HG03378 (cell line): Measurements from ENCODE around the gene RAB6A.
"Not testable (repeated sequence)": the region's sequence is repeated elsewhere in the genome, so short reads cannot be mapped to it uniquely, and the experiment has no call there.

Experiments used
- ATAC-seq: cut with Tn5 transposase; IDR thresholded peaks from one replicate; pipeline ENCODE4 v1.9.1; 2021; ENCODE audit warnings: mild to moderate bottlenecking, moderate library complexity; ENCODE audit not compliant: unreplicated experiment

The RAB6A gene

DNA sequence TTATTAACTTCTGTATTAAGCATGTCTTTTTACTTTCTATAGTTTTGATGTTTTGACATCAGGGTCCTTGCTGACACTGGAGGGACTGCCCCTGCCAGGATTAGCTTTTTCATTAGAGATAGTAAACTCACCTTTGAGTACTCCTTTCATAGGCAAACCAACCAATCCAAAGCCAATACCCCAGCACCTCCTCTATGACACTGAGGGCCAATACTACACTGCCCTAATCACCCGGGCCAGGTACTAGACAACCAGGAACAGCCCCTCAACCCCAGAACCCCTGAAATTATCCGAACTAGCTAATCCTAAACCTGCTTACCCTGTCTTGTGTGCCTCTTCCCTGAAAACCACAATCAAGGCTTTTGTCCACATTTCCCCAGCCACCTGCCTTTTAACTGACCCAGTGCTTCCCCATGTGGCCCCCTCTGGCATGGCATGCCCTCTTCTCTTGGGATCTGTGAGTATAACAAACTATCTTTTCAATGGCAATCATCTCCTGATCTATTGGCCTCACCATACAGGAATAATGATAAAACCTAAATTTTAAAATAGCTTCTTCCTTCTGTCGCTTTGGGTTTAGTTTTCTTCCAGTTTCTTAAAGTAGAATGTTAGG, 31.2 kb downstream of the RAB6A start:
- no peak for ATAC-seq

DNA sequence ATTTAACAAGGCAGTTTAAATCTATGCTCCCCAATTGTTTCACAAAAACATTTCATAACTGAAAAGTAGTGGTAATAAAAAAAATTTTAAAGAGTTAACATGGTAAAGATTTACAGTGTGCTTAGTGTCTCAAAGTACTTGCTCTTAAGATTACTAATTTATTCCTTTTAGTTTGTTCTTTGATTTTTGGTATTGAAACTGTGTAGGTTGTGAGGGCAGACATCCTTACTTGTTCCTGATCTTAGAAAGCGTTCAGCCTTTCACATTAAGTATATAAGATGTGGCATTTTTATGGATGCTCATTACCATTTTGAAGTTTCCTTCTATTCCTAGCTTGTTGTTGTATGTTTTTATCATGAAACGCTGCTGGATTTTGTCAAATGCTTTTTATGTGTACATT, 32.9 kb downstream of the RAB6A start:
- ATAC-seq, result no peak

DNA sequence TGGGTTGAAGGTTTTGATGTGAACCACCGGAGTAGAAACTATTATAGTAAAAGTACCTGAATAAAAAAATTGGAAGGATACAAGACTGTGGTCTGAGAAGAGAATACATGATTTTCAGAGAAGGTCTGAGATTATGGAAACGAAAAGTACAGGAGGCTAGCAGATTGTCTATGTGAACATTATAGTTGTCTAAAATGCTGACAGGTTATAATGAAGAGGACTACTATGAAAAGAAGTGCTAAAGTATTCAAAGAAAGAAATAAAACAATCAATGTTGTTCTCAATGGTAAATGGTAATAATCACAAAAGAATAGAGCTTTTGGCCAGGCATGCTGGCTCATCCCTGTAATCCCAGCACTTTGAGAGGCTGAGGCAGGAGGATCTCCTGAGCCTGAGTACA, 34.0 kb downstream of the RAB6A start:
- ATAC-seq, result no peak

DNA sequence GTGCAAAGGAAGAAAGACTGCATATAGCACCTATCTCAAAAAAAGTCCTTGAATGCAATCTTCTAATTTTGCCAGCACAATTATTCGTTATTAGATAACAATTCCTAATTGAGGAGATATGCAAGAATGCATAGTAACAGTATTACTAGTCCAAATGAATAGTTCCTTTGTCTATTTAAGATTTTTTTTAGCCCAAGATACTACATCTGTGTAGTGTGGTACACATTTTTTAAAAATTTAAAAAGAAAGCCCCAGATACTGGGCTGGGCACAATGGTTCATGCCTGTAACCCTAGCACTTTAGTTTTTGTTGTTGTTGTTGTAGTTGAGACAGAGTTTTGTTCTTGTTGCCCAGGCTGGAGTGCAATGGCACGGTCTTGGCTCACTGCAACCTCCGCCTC, 43.7 kb downstream of the RAB6A start:
- ATAC-seq, result no peak

DNA sequence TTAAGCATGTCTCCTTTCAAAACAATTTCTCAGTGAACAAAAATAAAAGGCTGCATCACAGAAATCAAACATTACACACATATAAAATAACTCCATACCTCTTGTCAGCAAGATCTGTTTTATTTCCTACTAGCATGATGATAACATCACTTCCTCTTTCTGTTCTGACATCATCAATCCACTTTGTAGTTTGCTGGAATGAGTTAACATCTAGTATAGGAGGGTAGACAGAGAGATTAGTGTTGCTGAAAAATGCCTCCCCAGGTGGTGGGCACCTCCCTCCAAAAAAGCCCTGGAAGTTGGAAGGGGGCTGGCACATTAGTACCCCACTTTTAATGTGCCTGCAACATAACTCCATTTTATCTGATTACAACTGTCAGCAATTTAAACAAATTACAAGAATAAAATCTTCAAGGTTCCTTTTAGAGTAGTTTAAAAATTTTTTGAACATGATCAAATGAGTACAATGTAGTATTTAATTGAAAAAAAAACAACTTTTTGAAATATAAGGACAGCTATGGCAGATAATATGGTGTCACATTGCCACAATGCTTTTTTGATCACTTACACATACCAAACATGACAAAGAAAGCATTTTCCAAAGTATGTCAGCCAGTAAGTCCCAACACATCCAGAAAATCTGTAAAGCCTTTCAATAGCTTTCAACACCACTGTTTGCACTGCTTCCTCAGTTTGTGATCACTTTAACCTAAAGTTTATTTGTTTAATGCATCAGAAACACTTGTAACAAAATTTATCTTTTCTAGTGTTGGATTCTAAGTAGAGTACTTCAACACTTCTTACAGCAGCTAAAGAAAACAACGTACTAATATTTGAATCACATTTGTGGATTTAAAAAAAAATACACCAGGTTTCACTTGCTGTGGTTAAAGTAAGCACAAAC, 44.5 kb downstream of the RAB6A start:
- no peak for ATAC-seq

DNA sequence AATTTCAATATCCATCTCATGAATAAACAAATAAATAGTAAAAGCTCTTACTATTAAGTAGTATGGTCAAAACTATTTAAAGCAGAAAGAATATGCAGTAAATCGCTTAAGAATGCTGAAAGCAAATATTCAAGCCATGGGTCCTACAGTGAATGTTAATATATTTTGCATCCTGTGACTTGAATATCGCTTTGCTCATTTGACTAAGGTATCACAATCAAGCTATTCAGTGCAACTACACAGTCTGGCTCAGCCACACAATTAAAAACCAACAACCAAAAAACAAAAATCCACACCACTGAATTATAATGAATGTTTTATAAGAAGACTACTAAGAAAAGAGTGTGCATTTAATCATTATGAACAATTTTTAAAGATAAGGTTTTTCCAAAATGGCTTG, 45.3 kb downstream of the RAB6A start:
- no peak for ATAC-seq

DNA sequence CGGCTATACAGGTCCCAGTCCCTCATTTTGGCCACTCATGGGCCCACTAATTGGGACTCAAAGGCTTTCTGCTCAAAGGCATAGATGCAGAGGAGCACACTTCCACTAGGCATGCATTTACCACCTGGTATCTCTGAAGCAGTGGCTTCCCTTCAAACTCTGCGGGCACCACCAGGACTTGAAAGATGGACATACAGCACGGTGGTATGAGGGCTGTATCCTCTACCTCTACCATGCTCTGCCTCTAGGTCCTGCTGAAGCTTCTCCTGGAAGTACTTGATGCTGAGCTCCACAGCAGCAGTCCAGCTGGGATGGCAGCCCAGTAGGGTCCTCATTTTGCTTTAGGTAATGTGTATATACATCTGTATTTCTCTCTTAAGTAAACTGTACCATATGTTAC, 49.9 kb downstream of the RAB6A start:
- no peak for ATAC-seq

DNA sequence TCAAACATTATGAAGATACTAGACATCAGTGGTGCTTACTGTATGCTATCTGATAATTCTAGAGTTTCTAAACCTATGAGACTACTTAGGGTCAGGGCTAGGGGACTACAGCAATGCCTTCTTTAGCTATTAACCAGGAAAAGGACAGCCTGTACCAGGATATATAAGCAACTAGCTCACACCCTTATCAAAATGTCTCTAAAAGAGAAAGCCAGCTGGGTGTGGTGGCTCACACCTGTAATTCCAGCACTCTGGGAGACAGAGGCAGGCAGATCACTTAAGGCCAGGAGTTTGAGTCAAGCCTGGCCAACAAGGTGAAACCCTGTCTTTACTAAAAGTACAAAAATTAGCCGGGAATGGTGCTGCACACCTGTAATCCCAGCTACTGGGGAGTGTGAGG, 55.8 kb downstream of the RAB6A start:
- ATAC-seq, result no peak

DNA sequence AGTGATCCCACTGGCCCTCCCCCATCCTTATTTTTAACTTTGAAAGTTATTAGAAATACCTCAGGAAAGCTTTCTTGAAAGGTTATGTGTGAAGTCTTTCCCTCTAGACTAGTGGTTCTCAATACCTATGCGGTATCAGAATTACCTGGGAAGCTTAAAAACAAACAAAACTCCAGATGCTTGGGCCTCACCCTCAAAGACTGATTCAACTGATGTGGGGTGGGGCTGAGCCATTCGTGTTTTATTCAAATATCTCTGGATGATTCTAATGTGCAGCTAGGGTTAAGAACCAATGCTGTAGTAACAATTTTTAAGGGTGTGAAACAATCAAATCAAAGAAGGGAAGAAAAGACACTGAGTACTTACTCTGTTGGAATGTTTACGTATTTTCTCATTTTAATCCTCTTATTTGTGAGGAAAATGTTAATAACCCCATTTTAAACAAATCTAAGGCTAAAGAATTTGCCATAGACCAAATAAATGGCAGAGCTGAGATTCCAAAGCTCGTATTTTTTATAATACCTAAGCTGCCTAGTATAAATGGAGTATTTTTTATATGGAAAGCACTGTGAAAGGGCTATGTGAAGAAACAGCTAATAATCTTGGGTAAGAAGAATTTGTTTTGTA, 66.9 kb downstream of the RAB6A start:
- no peak for ATAC-seq

DNA sequence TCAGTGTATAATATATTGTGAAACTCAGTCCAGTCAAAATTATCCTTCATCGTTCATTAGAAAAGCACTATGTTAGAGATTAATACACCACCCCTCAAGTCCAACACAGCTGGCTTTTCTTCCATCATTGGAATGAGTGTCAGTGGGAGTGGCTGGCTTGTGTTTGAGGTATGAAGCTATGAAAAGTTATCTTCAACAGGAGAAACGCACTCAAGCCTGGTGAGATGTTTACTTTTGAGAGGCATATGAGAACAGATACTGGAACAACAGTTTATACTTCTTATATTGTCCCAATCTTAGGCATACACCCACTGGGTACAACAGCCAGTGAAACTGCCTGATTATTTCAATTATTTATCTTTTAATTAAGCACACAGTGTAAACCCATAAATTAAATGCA, 80.2 kb downstream of the RAB6A start:
- ATAC-seq, result no peak

DNA sequence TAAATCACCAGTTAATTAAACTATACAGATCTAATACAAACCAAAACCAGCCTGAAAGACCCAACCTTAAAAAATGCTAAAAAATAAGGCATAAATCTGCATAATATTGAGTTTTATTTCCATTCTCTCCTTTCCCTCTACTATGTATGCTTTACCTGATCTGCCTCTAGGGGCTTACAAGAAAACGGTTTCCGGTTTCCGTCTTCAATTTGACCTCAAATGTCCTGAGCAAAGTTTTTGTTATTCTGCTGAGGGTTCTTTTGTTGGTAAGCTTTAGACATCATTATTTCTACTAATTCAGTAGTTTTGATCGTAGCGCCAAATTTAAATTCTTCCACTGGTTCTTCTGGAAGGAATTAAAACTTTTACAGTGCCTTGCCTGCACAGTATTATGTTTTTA, 84.3 kb downstream of the RAB6A start:
- not testable (repeated sequence) for ATAC-seq

DNA sequence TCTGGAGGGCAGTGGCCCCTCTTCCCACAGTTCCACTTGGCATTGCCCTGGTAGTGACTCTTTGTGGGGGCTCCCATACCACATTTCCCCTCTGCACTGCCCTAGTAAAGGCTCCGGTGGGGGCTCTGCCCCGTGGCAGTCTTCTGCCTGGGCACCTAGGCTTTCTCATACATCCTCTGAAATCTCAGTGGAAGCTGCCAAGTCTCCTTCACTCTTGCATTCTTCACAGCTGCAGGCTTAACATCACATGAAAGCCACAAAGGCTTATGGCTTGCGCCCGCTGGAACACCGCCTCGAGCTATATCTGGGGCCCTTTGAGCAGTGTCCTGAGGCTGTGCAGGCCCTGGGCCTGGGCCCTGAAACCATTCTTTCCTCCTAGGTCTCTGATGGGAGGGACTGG, 89.2 kb downstream of the RAB6A start:
- ATAC-seq, result no peak

DNA sequence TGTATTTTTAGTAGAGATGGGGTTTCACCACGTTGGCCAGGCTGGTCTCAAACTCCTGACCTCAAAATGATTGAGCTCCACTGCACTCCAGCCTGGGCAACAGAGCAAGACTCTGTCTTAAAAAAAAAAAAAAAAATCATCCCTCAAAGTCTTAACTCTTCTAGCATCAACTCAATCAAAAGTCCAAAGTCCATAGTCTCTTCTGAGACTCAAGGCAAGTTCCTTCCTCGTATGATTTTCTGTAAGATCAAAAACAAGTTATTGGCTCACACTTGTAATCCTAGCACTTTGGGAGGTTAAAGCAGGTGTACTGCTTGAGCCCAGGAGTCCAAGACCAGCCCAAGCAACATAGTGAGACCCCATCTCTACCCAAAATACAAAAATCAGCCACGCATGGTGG, 90.1 kb downstream of the RAB6A start:
- ATAC-seq, result no peak

DNA sequence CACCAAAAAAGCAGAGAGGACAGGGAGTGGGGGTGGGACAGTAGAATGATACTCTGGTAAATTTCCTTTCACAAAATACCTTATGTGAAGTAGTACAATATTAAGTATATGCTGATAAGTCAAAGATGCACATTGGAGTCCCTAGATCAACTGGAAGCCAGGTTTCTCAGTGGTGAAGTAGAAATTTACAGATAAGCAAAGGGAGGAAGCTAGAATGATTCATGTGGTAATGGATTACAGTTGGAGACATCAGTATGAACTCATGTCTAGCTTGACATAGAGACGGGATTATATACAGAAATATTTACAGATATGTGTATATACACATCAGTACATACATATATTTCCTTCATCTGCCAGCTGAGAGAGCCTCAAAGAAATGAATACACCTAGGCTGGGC, 93.0 kb downstream of the RAB6A start:
- ATAC-seq, result no peak

DNA sequence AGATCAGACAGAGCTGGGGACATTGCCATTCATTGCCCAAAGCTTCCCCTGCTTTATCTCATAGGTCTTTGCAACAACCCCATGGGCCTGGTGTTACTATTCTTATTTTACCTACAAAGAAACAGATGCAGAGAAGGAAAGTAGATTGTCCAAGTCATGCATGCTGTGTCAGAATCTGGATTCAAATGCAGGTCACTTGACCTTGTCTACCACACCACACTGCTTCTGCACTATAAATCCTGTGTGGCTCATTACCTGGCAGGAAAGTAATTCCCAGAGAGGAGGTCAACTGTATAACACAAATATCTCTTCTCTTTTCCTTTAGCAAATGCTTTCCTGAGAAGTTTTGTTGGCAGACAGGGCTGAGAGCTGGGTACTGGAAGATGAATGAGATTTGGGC, 96.0 kb downstream of the RAB6A start:
- no peak for ATAC-seq

DNA sequence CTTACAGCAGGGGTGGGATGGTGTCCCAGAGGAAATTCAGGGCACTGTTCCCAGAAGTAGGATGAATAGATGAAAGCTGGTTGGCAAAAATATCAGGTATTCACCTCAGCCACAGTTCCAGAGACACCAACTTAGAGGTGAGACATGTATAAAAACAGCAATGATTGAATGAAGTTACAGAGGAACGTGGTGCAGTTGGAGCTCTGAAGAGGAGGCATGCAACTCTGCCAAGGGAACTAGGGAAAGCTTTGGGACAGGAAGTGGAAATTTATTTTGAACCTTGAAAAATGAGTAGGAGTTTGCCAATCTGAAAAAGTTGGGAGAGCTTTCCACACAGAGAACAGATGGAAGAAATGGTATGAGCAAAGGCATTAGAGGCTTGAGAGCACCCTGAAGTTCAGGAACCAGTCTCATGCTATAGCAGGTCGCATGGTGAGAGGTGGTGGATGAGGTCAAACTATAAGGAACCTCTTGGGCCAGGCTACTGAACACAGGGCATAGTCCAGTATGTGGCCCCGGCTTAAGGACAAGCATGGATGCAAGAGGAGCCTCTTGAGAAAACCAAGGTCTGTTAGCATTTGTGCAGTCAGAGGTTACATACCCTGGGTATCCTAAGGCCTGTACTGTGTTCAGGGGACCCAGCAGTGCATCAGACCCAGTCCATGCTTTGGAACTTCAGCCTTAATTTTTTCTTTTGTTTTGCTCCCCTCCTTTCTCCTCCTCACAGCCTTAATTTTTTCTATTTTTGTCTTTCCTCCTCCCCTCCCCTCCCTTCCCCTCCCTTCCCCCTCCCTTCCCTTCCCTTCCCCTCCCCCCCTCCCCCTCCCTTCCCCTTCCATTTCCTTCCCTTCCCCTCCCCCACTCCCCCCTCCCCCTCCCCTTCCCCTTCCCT, 97.0 kb downstream of the RAB6A start:
- ATAC-seq, result no peak

DNA sequence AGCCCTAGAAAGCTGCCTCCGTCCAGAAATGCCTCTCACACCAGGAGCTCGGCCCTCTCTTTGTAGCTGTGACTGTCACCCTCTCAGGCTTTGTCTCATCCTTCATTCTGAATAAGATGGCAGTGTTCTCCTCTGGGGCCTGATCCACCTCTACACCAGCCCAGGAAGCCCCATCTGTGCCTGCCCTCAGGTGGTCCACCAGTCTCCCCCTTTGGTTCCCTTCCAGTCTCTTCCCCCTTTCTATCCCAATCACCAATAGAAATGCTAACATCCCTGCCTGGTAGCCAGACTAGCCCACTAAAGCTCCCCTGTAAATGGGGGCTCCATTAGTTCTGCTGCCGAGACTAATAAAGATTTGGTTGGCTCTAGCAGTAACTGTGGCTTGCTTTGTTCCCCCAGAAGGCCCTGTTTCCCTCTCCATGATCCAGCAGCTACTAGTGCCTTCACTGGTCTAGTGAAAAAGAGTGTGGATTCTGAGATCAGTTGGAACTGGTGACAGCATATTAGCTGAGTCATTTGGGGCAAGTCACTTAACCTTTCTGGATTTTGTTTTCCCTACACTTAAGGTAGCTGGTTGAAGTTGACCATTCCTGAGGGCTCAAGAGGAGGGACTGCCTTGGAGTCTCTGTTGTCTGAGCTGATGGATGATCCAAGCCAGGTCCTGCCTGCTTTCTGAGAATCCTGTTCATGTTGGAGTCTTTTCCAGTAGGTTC, 98.3 kb downstream of the RAB6A start:
- ATAC-seq, result no peak

DNA sequence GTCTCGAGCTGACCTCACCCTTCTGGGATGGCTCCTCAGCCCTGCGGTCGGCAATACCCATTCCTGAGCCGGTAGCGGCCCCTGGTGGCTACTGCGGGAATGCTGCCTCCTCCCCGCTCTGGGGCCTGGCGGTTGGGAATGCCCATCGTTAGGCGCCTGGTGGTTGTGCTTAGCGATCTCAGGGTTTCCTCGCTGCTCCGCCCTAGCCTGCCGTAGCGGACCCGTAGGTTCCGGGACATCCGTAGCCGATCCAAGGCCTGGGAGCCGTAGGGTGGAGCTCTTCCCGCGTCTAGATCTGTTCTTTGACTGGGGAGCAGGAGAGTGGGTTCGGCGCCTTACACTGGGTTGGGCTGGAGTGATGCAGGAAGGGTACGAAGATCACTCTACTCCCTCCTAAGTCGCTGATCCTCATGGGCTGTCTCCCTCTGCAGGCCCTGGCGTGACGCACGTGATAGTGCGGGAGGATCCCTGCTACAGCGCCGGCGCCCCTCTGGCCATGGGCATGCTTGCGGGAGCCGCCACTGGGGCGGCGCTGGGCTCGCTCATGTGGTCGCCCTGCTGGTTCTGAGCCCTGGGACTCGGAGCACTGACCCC, 99.7 kb downstream of the RAB6A start:
- ATAC-seq, result peak; percentile 61

DNA sequence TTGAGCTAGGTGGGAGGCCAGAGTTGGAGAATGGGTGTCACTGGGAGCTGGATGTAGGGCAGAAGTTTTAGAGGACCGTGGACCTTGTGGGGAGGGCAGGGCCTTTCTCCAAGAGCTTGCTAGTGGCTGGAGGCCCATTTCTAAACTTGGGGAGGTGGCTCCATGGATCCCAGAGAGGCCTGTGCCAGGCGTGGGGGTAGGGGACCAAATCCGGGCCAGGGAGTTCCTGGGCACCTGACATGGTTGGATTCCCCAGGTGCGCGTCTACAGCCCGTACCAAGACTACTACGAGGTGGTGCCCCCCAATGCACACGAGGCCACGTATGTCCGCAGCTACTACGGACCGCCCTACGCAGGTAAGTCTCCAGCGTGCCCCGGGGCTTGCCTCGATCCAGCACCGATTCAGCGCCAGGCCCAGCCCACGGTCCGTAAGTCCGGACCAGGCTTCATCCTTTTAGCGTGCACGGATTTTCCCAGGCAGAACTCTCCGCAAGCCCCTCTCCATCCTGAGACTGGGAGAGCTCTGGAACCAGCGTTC, 100.3 kb downstream of the RAB6A start:
- ATAC-seq, result peak; percentile 11

DNA sequence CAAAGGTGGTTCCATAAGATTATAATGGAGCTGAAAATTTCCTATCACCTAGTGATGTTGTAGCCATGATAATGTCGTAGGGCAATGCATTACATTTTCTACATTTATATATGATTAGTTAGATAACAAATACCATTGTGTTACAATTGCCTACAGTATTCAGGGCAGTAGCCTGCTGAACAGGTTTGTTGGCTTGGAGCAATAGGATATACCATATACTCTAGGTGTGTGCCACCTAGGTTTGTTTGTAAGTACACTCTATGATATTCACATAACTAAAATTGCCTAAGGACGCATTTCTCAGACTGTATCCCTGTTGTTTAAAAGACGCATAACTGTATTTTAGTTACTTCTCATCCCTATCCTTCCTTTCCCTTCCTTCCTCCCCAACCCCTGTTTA, 100.9 kb downstream of the RAB6A start:
- no peak for ATAC-seq
